IPS DF 6.9 (cell line): Measurements from ENCODE around the gene ADGRE1.

ENCODE experiments used
- DNase-seq: peaks from one replicate; pipeline ENCODE4 v3.0.0-alpha.2; 2013; ENCODE audit warnings: low read depth, low spot score
- H3K27ac ChIP-seq: one replicate; pipeline ENCODE4 v1.5.1; 2013; ENCODE audit warnings: low read length, control low read depth
- H3K27me3 ChIP-seq: 2 replicates; pipeline ENCODE4 v1.6.1; 2013; ENCODE audit warnings: mild to moderate bottlenecking, low read length; ENCODE audit not compliant: control insufficient read depth, insufficient read depth
- H3K36me3 ChIP-seq: 2 replicates; pipeline ENCODE4 v1.6.1; 2013; ENCODE audit warnings: low read length; ENCODE audit not compliant: control insufficient read depth, insufficient read depth
- H3K4me1 ChIP-seq: 2 replicates; pipeline ENCODE4 v1.6.1; 2013; ENCODE audit warnings: low read length; ENCODE audit not compliant: control insufficient read depth, insufficient read depth
- H3K4me3 ChIP-seq: 2 replicates; pipeline ENCODE4 v1.5.1; 2013; ENCODE audit warnings: mild to moderate bottlenecking, low read length
- H3K9me3 ChIP-seq: 2 replicates; pipeline ENCODE4 v1.6.1; 2013; ENCODE audit warnings: low read length, inconsistent platforms; ENCODE audit not compliant: control insufficient read depth, insufficient read depth
- WGBS: extraction: QIAGEN DNeasy Blood & Tissue Kit; methylation state at CpG from one replicate; pipeline ENCODE4 v1.1.7; 2013; ENCODE audit warnings: mixed read lengths, missing lambda C conversion rate; ENCODE audit not compliant: insufficient read length, insufficient coverage; 5-methylcytosine and 5-hydroxymethylcytosine counted together

The ADGRE1 gene

GRCh38 chr19:6887316-6887715 lies at the start of gene ADGRE1:
Gene ADGRE1, plus strand, starts transcription at chr19:6887579. Its CDS starts 30 bp downstream, at chr19:6887609.
- Histone ChIP-seq H3K4me1 (no peaks in the 10 kb centered on the region), H3K9me3 (no peaks in the 10 kb centered on the region; the same call in 1 of the 2 replicates), H3K27me3 (no peaks in the 10 kb centered on the region), H3K27ac (no peak within 1 kb of the TSS), H3K4me3 (no peak within 1 kb of the TSS), H3K36me3 (no peaks in the 10 kb centered on the region)
- no peak for DNase-seq
- WGBS = no CpG with 5 or more reads among the region's 4 CpGs

- no peaks in the 10 kb centered on the region for H3K4me1 ChIP-seq
- no peaks in the 10 kb centered on the region for H3K36me3 ChIP-seq
- H3K27me3 ChIP-seq = no peaks in the 10 kb centered on the region
- H3K4me3 ChIP-seq = no peak overlapping the region
- no peak for DNase-seq
- H3K9me3 ChIP-seq = no peaks in the 10 kb centered on the region
- no peak overlapping the region for H3K27ac ChIP-seq
- WGBS = 100% methylated on average over 3 of the region's 3 CpGs
Measured at GRCh38 chr19:6838062-6838655, 49.2 kb upstream of the ADGRE1 start.

- no peak overlapping the region for H3K27ac ChIP-seq
- no peak overlapping the region for H3K4me3 ChIP-seq
- no peaks in the 10 kb centered on the region for H3K9me3 ChIP-seq
- H3K27me3 ChIP-seq = no peaks in the 10 kb centered on the region
- H3K36me3 ChIP-seq = no peaks in the 10 kb centered on the region
- no peak for DNase-seq
- no peaks in the 10 kb centered on the region for H3K4me1 ChIP-seq
- no CpG with 5 or more reads among the region's 5 CpGs for WGBS
Measured at GRCh38 chr19:6842871-6843607, 44.3 kb upstream of the ADGRE1 start.

GRCh38 chr19:6847828-6848200 lies 39.6 kb upstream of the ADGRE1 start:
- Histone ChIP-seq H3K4me1 (no peaks in the 10 kb centered on the region), H3K27ac (no peak overlapping the region), H3K4me3 (no peak overlapping the region), H3K36me3 (no peaks in the 10 kb centered on the region), H3K9me3 (no peaks in the 10 kb centered on the region), H3K27me3 (no peaks in the 10 kb centered on the region)
- WGBS = no CpG with 5 or more reads among the region's 11 CpGs
- no peak for DNase-seq

GRCh38 chr19:6848986-6849385 lies 38.4 kb upstream of the ADGRE1 start:
- no peaks in the 10 kb centered on the region for H3K36me3 ChIP-seq
- H3K9me3 ChIP-seq = no peaks in the 10 kb centered on the region
- no peaks in the 10 kb centered on the region for H3K27me3 ChIP-seq
- no peak overlapping the region for H3K4me3 ChIP-seq
- no peak for DNase-seq
- H3K27ac ChIP-seq = no peak overlapping the region
- no CpG with 5 or more reads among the region's 3 CpGs for WGBS
- H3K4me1 ChIP-seq = no peaks in the 10 kb centered on the region

GRCh38 chr19:6849876-6850275 lies 37.5 kb upstream of the ADGRE1 start:
- Histone ChIP-seq H3K36me3 (no peaks in the 10 kb centered on the region), H3K9me3 (no peaks in the 10 kb centered on the region), H3K4me3 (no peak overlapping the region), H3K4me1 (no peaks in the 10 kb centered on the region), H3K27me3 (no peaks in the 10 kb centered on the region), H3K27ac (no peak overlapping the region)
- WGBS = no CpG with 5 or more reads among the region's 2 CpGs
- DNase-seq = no peak

- Histone ChIP-seq H3K4me3 (no peak overlapping the region), H3K27me3 (no peaks in the 10 kb centered on the region), H3K36me3 (no peaks in the 10 kb centered on the region), H3K27ac (no peak overlapping the region), H3K4me1 (no peaks in the 10 kb centered on the region), H3K9me3 (no peaks in the 10 kb centered on the region)
- WGBS = no CpG with 5 or more reads among the region's 1 CpG
- no peak for DNase-seq
Measured at GRCh38 chr19:6851359-6851758, 36.0 kb upstream of the ADGRE1 start.

GRCh38 chr19:6852001-6852400 lies 35.4 kb upstream of the ADGRE1 start:
- H3K4me1 ChIP-seq = no peaks in the 10 kb centered on the region
- H3K27me3 ChIP-seq = no peaks in the 10 kb centered on the region
- H3K36me3 ChIP-seq = no peaks in the 10 kb centered on the region
- no peaks in the 10 kb centered on the region for H3K9me3 ChIP-seq
- no CpG with 5 or more reads among the region's 1 CpG for WGBS
- no peak overlapping the region for H3K27ac ChIP-seq
- H3K4me3 ChIP-seq = no peak overlapping the region
- no peak for DNase-seq

GRCh38 chr19:6853868-6854267 lies 33.5 kb upstream of the ADGRE1 start:
- no peaks in the 10 kb centered on the region for H3K36me3 ChIP-seq
- WGBS = no CpG with 5 or more reads among the region's 11 CpGs
- H3K4me1 ChIP-seq = no peaks in the 10 kb centered on the region
- DNase-seq = no peak
- H3K9me3 ChIP-seq = no peaks in the 10 kb centered on the region
- H3K27ac ChIP-seq = no peak overlapping the region
- no peaks in the 10 kb centered on the region for H3K27me3 ChIP-seq
- H3K4me3 ChIP-seq = no peak overlapping the region

- Histone ChIP-seq H3K9me3 (no peaks in the 10 kb centered on the region), H3K27ac (no peak overlapping the region), H3K4me1 (no peaks in the 10 kb centered on the region), H3K27me3 (no peaks in the 10 kb centered on the region), H3K36me3 (no peaks in the 10 kb centered on the region), H3K4me3 (no peak overlapping the region)
- WGBS = no CpG with 5 or more reads among the region's 2 CpGs
- no peak for DNase-seq
Measured at GRCh38 chr19:6854758-6855157, 32.6 kb upstream of the ADGRE1 start.
